AG04450 (cell line): ENCODE data around the gene UBXN10. TPM values are rescaled to one million over a fixed set of nuclear protein-coding genes. Genes with fewer than 3 reads are reported as not detected.
"Not testable (repeated sequence)": the region's sequence is repeated elsewhere in the genome, so short reads cannot be mapped to it uniquely, and the experiment has no call there.

Source experiments
- CTCF ChIA-PET: fragments of 300-600, 350-600 bp; formaldehyde crosslinking; extraction: SDS; loops from one replicate; lab custom pipeline; 2022; ENCODE audit warnings: antibody characterized with exemption, inconsistent platforms; lab: Charles Lee
- POLR2A ChIA-PET: fragments of 350-600 bp; formaldehyde crosslinking; extraction: SDS; loops from one replicate; lab custom pipeline; 2021; ENCODE audit warnings: antibody characterized with exemption, inconsistent platforms; lab: Yijun Ruan, JAX
- DNase-seq: peaks from one replicate; pipeline ENCODE4 v3.0.0-alpha.2; 2011; ENCODE audit warnings: low read depth, low spot score
- H3K27ac ChIP-seq: one replicate; pipeline ENCODE4 v1.5.1; 2012; ENCODE audit warnings: low read depth, low read length, control low read depth
- H3K27me3 ChIP-seq: one replicate; pipeline ENCODE4 v1.6.0; 2012; ENCODE audit warnings: low read length; ENCODE audit not compliant: control insufficient read depth, insufficient read depth
- H3K4me3 ChIP-seq: 2 replicates; pipeline ENCODE4 v1.5.1; 2011; ENCODE audit warnings: mild to moderate bottlenecking, low read depth, low read length, control low read depth
- H3K9me3 ChIP-seq: 2 replicates; pipeline ENCODE4 v1.5.1; 2012; ENCODE audit warnings: low read length; ENCODE audit not compliant: control insufficient read depth, insufficient read depth
- CTCF ChIP-seq: IDR thresholded peaks from 2 replicates; pipeline ENCODE4 v1.5.1; 2011; ENCODE audit warnings: low read depth, low read length, control low read depth, inconsistent platforms
- polyA plus RNA-seq: library from polyadenylated mRNA; depleted of rRNA; stranded (reverse); fragments of >200 nt; gene quantifications from 2 replicates; pipeline ENCODE4 v1.2.3, GENCODE V29; 2011

UBXN10 gene
- polyA plus RNA-seq, 1 experiment = not detected

- H3K9me3 ChIP-seq = no peaks in the 10 kb centered on the region
- POLR2A ChIA-PET = no interaction called here
- TF ChIP-seq CTCF = no peak
- no peak for DNase-seq
- H3K4me3 ChIP-seq = no peak overlapping the region
- H3K27me3 ChIP-seq = peaks cover 56% of the 10 kb centered on the region
- no peak overlapping the region for H3K27ac ChIP-seq
- CTCF ChIA-PET = interaction anchor here (3.4 kb wide), 1 partner anchor 12 kb away, joined by 16 read pairs; no protein-coding TSS in a partner anchor
Observed at GRCh38 chr1:20224546-20224945, 38.6 kb downstream of the UBXN10 start.

- no peak for TF ChIP-seq CTCF
- CTCF ChIA-PET = interaction anchor here (1.7 kb wide), 1 partner anchor 11 kb away, joined by 4 read pairs; no protein-coding TSS in a partner anchor
Observed at GRCh38 chr1:20227704-20228103, 41.8 kb downstream of the UBXN10 start.

GRCh38 chr1:20228314-20228825 is 42.5 kb downstream of the UBXN10 start:
- no peak for DNase-seq
- H3K27ac ChIP-seq = no peak overlapping the region
- ChIA-PET POLR2A (no interaction called here), CTCF (interaction anchor here (1.7 to 1.8 kb wide), 2 partner anchors 12 to 15 kb away, joined by 4 to 6 read pairs; no protein-coding TSS in a partner anchor)
- H3K27me3 ChIP-seq = peaks cover 41% of the 10 kb centered on the region
- H3K4me3 ChIP-seq = no peak overlapping the region
- no peaks in the 10 kb centered on the region for H3K9me3 ChIP-seq
- TF ChIP-seq CTCF = no peak

More at GRCh38 chr1:20227704-20228103, 41.8 kb downstream of the UBXN10 start:
- no peak overlapping the region for H3K27ac ChIP-seq
- peaks cover 44% of the 10 kb centered on the region for H3K27me3 ChIP-seq
- H3K9me3 ChIP-seq = no peaks in the 10 kb centered on the region
- DNase-seq = no peak
- POLR2A ChIA-PET = no interaction called here
- H3K4me3 ChIP-seq = no peak overlapping the region

- ChIA-PET POLR2A (no interaction called here), CTCF (interaction anchor here (1.7 to 1.8 kb wide), 2 partner anchors 13 to 16 kb away, joined by 4 to 6 read pairs; no protein-coding TSS in a partner anchor)
- TF ChIP-seq CTCF = no peak
- H3K4me3 ChIP-seq = no peak overlapping the region
- DNase-seq = no peak
- no peak overlapping the region for H3K27ac ChIP-seq
- H3K27me3 ChIP-seq = peaks cover 47% of the 10 kb centered on the region
- no peaks in the 10 kb centered on the region for H3K9me3 ChIP-seq
Observed at GRCh38 chr1:20229171-20229570, 43.3 kb downstream of the UBXN10 start.

- H3K27ac ChIP-seq, H3K9me3 ChIP-seq, POLR2A ChIA-PET, DNase-seq, H3K4me3 ChIP-seq: not testable (repeated sequence)
- H3K27me3 ChIP-seq = peaks cover 45% of the 10 kb centered on the region
- CTCF ChIA-PET = interaction anchor here (0.9 to 2.7 kb wide), 3 partner anchors 10 to 197 kb away, joined by 3 to 9 read pairs (median 5); no protein-coding TSS in a partner anchor
Observed at GRCh38 chr1:20232564-20232963, 46.7 kb downstream of the UBXN10 start.
